Caco-2 (cell line): ENCODE data around the gene C22orf15. TPM values are rescaled to one million over a fixed set of nuclear protein-coding genes. Genes with fewer than 3 reads are reported as not detected.

ENCODE experiments used
- BruUV-seq: library from RNA; stranded (reverse); fragments of 400-500 nt; replicated peaks from 2 replicates; lab custom pipeline; 2021; lab: Mats Ljungman, UMichigan
- CTCF ChIA-PET: fragments of 300-600 bp; sonication (Branson Sonifier 250); formaldehyde crosslinking; loops from one replicate; lab custom pipeline; 2022; ENCODE audit warnings: antibody characterized with exemption; lab: Charles Lee
- POLR2A ChIA-PET: fragments of 300-600 bp; sonication (Branson Sonifier 250); formaldehyde crosslinking; loops from one replicate; lab custom pipeline; 2022; ENCODE audit warnings: antibody characterized with exemption; lab: Charles Lee
- DNase-seq, 2 experiments: peaks; one replicate each; pipeline versions ENCODE4 v3.0.0 to v3.0.0-alpha.2; 2020 to 2022
- H3K27me3 ChIP-seq: replicated peaks from 2 replicates; pipeline ENCODE4 v1.6.0; 2011; ENCODE audit warnings: low read length; ENCODE audit not compliant: control insufficient read depth, insufficient read depth
- H3K36me3 ChIP-seq: 2 replicates; pipeline ENCODE4 v1.5.1; 2011; ENCODE audit warnings: low read length; ENCODE audit not compliant: control insufficient read depth, insufficient read depth
- H3K4me1 ChIP-seq: fragments of 250-450 bp; sonication (Bioruptor Pico); 2 replicates; pipeline ENCODE4 v1.5.1; 2020; ENCODE audit warnings: mild to moderate bottlenecking
- H3K4me3 ChIP-seq: 2 replicates; pipeline ENCODE4 v1.5.1; 2011; ENCODE audit warnings: low read depth, mild to moderate bottlenecking, control low read depth, low read length
- H3K9me3 ChIP-seq: fragments of 250-450 bp; sonication (Bioruptor Pico); 2 replicates; pipeline ENCODE4 v1.5.1; 2020; ENCODE audit warnings: mild to moderate bottlenecking, moderate library complexity
- H3K27ac Mint-ChIP-seq: one replicate; pipeline ENCODE4 v1.8.0; 2022; ENCODE audit warnings: mixed read lengths; ENCODE audit not compliant: unreplicated experiment
- H3K27me3 Mint-ChIP-seq: one replicate; pipeline ENCODE4 v1.8.0; 2022; ENCODE audit warnings: mixed read lengths; ENCODE audit not compliant: insufficient read depth, unreplicated experiment
- H3K36me3 Mint-ChIP-seq: one replicate; pipeline ENCODE4 v1.8.0; 2022; ENCODE audit warnings: mild to moderate bottlenecking, mixed read lengths; ENCODE audit not compliant: insufficient read depth, unreplicated experiment
- H3K4me1 Mint-ChIP-seq: one replicate; pipeline ENCODE4 v1.8.0; 2022; ENCODE audit warnings: low read depth, mixed read lengths; ENCODE audit not compliant: unreplicated experiment
- H3K4me3 Mint-ChIP-seq: one replicate; pipeline ENCODE4 v1.8.0; 2022; ENCODE audit warnings: mild to moderate bottlenecking, moderate library complexity, mixed read lengths; ENCODE audit not compliant: unreplicated experiment
- H3K9me3 Mint-ChIP-seq: one replicate; pipeline ENCODE4 v1.8.0; 2022; ENCODE audit warnings: mixed read lengths; ENCODE audit not compliant: unreplicated experiment
- intact Hi-C: fragments of 100-400 bp; cut with micrococcal nuclease; formaldehyde crosslinking; loops from one replicate; pipeline ENCODE4 v1.10.0; 2022; ENCODE audit not compliant: unreplicated experiment
- total RNA-seq: library from RNA; stranded (reverse); gene quantifications from 2 replicates; pipeline ENCODE4 v1.2.3, GENCODE V29; 2022
- TF ChIP-seq, protein P1 (sequence below), 2 experiments: fragments of 200-600 bp in 1 of 2; IDR thresholded peaks; 1 replicate in 1 of 2; 2 replicates in 1 of 2; pipeline versions ENCODE4 v1.5.1 to v1.8.0; 2011 to 2022; ENCODE audit warnings: antibody characterized with exemption in 1 of 2, control low read depth in 1 of 2, inconsistent platforms in 1 of 2, low read depth in 1 of 2, low read length in 1 of 2, mild to moderate bottlenecking in 1 of 2, moderate library complexity in 1 of 2; ENCODE audit not compliant: insufficient read depth in 1 of 2, severe bottlenecking in 1 of 2, unreplicated experiment in 1 of 2

Gene C22orf15
- total RNA-seq, 1 experiment from 2014 or later, result not detected

DNA sequence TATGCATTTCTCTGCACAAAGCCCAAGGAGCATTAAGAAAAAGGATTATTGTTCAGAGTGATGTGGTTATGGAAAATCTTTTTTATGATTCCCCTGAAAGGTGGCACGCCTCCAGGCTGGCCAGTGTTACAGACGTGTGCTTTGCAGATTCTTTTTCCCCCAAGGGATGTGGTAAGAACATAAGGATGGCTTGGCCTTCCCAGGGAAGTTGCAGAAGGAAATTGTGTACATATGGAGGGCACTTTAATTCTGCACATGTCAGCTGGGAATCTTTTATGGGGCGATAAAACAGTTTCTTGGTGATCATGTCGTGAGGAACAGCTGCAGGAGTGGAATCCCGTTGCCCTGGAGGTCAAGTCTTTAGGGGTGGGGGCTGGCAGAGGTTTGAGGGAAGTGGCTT lies 33.7 kb downstream of the C22orf15 start:
- Mint-ChIP-seq H3K4me1 (no peaks in the 10 kb centered on the region), H3K4me3 (no peak overlapping the region), H3K36me3 (peaks cover 93% of the 10 kb centered on the region), H3K9me3 (no peaks in the 10 kb centered on the region), H3K27me3 (no peaks in the 10 kb centered on the region), H3K27ac (no peak overlapping the region)
- no peaks in the 10 kb centered on the region for H3K9me3 ChIP-seq
- TF ChIP-seq, protein P1, sequence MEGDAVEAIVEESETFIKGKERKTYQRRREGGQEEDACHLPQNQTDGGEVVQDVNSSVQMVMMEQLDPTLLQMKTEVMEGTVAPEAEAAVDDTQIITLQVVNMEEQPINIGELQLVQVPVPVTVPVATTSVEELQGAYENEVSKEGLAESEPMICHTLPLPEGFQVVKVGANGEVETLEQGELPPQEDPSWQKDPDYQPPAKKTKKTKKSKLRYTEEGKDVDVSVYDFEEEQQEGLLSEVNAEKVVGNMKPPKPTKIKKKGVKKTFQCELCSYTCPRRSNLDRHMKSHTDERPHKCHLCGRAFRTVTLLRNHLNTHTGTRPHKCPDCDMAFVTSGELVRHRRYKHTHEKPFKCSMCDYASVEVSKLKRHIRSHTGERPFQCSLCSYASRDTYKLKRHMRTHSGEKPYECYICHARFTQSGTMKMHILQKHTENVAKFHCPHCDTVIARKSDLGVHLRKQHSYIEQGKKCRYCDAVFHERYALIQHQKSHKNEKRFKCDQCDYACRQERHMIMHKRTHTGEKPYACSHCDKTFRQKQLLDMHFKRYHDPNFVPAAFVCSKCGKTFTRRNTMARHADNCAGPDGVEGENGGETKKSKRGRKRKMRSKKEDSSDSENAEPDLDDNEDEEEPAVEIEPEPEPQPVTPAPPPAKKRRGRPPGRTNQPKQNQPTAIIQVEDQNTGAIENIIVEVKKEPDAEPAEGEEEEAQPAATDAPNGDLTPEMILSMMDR (IDR thresholded peaks at IDR 0.05; ENCODE audit: insufficient read depth in 1 of 2, low read depth in 1 of 2, low read length in 1 of 2, severe bottlenecking in 1 of 2, unreplicated experiment in 1 of 2), result no peak
- H3K27me3 ChIP-seq, result no peaks in the 10 kb centered on the region
- H3K4me3 ChIP-seq, result no peak overlapping the region
- no TSS peak for BruUV-seq
- intact Hi-C loops, result no loop called here
- POLR2A ChIA-PET, result no interaction called here
- H3K4me1 ChIP-seq, result no peaks in the 10 kb centered on the region
- DNase-seq, result no peak
- H3K36me3 ChIP-seq, result peaks cover 8% of the 10 kb centered on the region
- CTCF ChIA-PET, result no interaction called here

DNA sequence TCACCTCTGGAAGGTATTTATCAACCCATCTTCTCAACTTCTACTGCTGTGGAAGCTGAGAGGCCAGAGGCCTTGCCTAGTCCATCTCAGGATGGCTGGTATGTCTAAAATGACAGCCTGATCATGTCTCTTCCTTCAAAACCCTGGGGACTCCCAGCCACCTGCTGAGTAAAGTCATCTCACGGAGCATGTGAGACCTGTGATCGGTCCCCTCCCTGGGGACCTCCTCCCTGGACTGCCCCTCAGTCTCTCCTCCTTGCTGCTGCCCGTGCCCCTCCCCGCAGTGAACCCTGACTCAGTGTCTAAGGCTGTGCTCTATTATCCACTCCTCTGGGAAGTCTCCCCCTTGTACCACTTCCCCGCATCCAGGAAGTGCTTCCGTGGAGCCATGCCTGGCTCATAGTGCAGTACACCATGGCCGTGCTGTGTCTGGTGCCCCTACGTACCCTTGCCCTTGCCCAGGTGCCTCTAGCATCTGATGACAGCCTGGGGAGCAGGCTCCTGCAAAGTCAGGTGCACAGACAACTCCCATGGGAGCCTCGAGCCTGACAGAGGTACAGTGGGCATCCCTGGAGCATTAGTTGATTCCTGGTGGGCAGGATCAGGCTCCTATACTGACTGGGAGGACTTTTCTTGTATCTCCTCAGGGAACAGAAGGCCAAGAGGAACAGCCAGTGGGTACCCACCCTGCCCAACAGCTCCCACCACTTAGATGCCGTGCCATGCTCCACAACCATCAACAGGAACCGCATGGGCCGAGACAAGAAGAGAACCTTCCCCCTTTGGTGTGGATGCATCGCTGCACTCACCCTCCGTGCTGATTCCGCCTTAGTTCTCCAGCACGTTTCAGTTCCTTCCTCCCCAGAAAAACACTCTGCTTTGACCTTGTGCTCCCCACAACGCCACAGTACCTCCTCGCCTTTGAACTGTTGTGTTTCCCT lies 37.8 kb downstream of the C22orf15 start:
- Mint-ChIP-seq H3K36me3 (peaks cover 91% of the 10 kb centered on the region), H3K27ac (no peak overlapping the region), H3K4me1 (no peaks in the 10 kb centered on the region), H3K4me3 (no peak overlapping the region), H3K9me3 (no peaks in the 10 kb centered on the region), H3K27me3 (no peaks in the 10 kb centered on the region)
- ChIA-PET POLR2A (no interaction called here), CTCF (no interaction called here)
- no peaks in the 10 kb centered on the region for H3K9me3 ChIP-seq
- H3K36me3 ChIP-seq, result peaks cover 7% of the 10 kb centered on the region
- intact Hi-C loops, result no loop called here
- TF ChIP-seq, protein P1 (IDR thresholded peaks at IDR 0.05; ENCODE audit: insufficient read depth in 1 of 2, low read depth in 1 of 2, low read length in 1 of 2, severe bottlenecking in 1 of 2, unreplicated experiment in 1 of 2), result no peak
- no peak overlapping the region for H3K4me3 ChIP-seq
- no peaks in the 10 kb centered on the region for H3K27me3 ChIP-seq
- H3K4me1 ChIP-seq, result no peaks in the 10 kb centered on the region
- BruUV-seq, result no TSS peak
- DNase-seq, result no peak

DNA sequence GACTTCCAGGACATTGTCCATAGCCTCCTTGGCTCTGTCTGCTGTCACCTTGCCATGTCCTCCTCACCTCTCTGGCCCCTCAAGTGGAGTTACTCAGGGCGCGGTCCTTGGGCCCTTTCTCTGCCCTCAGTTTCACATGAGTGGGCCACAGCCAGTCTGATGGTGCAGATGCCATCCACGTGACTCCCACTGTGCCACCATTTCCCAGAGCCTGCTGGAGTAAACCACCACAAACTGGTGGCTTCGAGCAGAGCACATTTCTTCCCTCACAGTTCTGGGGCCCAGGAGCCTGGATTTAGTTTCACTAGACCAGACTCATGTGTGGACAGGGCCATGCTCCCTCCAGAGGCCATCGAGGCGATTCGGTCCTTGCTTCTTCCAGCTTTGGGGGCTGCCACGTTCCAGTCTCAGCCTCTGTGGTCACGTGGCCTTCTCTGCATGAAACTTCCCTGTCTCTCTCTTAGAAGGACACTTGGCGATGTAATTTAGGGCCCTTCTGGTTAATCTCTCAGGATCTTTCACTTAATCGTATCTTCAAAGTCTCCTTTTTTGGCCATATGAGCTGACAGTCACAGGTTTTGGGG lies 38.5 kb downstream of the C22orf15 start:
- H3K36me3 Mint-ChIP-seq, result peaks cover 91% of the 10 kb centered on the region
- intact Hi-C loops, result no loop called here
- CTCF ChIA-PET, result no interaction called here

More for the DNA sequence above, 38.5 kb downstream of the C22orf15 start:
- no peaks in the 10 kb centered on the region for H3K27me3 ChIP-seq
- no peak overlapping the region for H3K4me3 Mint-ChIP-seq
- BruUV-seq, result no TSS peak
- H3K4me1 Mint-ChIP-seq, result no peaks in the 10 kb centered on the region
- H3K27me3 Mint-ChIP-seq, result no peaks in the 10 kb centered on the region
- H3K9me3 ChIP-seq, result no peaks in the 10 kb centered on the region
- H3K4me1 ChIP-seq, result no peaks in the 10 kb centered on the region
- TF ChIP-seq, protein P1 (IDR thresholded peaks at IDR 0.05; ENCODE audit: insufficient read depth in 1 of 2, low read depth in 1 of 2, low read length in 1 of 2, severe bottlenecking in 1 of 2, unreplicated experiment in 1 of 2), result no peak
- POLR2A ChIA-PET, result no interaction called here
- no peaks in the 10 kb centered on the region for H3K9me3 Mint-ChIP-seq
- H3K27ac Mint-ChIP-seq, result no peak overlapping the region
- no peak for DNase-seq
- peaks cover 7% of the 10 kb centered on the region for H3K36me3 ChIP-seq
- H3K4me3 ChIP-seq, result no peak overlapping the region
